IPS-NIHi11 (cell line): Measurements from ENCODE around the gene BRD3OS.

Experiments
- DNase-seq: peaks from one replicate; pipeline ENCODE4 v3.0.0; 2012; ENCODE audit warnings: mixed read lengths, low spot score

BRD3OS gene

DNA sequence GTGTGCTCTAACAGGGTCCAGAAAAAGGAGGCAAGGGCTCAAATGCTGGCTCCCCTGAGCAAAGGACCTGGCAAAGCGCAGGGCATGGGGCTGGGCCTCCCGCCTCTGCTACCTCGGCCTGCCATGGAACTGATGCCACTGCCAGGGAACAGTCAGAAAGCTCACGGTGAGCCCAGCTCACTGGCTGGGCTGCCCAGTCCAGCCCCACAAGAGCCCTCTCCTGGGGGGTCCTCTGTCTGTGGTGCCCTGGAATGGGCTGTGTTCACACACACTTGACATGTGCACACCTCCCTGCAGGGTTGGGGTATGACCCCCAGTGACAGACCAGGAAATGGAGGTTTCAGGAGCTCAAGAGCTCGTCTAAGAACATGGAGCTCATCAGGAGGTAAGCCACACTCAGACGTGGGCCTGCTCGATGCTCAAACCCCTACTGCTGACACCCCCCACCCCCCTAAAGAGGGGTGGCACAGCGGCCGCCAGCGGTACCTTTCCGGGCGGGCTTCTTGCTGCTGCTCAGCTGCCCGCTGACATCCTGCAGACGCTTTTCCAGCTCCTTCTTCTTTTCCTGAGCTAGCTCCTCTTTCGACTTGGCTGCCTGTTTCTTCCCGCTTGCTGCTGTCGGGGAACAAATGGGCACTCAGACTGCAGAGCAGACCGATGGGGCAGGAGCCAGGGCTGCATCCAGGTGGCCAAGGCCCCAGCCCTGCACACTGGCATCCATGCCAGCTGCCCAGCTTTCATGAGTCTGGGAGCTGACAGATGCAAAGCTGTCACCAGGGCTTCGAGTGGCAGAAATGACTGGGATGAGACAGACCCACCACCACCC lies 9.1 kb downstream of the BRD3OS start:
- no peak for DNase-seq

DNA sequence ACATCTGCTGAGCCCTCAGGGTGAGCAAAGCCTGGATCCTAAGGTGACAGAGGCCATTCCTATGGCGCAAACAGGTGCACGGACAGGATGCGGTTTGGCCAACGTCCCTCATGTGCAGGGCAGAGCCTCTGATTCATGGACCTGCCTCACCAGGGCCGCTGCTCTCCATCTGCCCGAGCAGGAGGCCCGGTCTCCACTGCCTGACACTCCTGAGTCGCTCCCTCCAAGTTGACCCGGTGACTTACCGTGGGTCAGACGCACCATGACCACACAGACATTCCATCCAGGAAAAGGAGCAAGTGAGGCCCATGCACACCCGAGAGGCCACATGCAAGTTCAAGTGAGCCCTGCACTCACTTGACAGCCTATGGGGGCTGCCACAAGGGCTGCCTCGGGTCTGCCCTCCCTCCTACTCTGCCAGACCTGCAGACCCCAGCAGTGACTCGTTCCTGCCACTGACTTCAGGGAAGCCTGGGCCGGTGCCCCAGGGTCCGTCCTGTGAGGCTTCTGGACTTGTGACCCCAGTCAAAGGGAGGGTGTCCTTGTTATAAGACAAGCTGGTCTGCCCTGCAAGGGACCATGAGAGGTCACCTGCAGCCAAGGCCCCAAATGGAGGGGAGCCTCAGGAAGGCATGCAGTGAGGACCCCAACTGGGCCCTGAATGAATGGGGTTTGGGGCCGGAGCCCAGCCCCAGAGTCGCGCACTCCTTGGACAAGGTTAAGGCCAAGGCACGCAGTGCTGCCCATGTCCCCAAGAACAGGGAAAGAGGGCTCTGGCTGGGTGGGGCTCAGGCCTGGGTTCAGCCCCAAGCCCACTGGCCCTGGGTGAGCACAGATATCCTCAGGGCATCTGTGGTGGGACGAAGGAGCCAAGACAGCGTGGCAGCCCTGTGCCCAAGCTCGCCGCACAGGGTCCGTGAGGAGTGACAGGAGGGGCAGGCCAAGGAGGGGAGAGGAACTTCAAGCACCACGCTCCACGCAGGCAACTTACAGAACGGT lies 10.1 kb downstream of the BRD3OS start:
- no peak for DNase-seq

DNA sequence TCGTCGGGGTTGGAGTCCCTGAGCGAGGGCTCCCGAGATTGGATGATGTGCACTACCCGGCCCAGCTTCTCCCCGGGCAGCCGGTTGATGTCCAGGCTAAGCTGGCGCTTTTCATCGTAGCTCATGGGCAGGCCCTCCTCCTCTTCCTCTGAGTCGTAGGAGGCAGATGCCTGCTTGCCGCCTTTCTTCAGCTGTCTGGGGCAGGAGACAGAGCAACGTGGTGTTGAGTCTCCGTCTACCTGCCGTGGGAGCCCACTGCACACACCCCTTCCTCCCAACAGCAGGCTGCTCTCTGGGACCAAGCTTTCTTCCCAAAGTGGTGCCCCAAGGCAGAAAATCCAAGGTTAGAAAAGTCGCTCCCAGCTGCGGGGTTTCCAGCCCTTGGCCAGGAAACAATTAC lies 10.8 kb downstream of the BRD3OS start:
- no peak for DNase-seq

DNA sequence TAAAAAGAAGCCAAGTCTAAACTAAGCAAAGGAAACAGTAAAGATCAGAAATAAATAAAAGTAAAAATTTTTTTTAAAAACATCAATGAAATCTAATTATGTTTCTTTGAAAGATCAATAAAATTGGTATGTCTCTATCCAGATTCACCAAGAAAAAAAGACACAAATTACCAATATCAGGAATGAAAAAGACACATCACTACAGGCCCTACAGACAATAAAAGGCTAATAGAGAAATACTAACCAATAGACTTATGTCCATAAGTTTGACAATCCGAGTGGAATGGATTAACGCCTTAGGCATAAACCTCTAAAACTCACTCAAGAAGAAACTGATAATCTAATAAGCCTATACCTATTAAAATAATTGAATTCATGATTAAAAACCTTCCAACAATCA lies 12.4 kb downstream of the BRD3OS start:
- DNase-seq: no peak

DNA sequence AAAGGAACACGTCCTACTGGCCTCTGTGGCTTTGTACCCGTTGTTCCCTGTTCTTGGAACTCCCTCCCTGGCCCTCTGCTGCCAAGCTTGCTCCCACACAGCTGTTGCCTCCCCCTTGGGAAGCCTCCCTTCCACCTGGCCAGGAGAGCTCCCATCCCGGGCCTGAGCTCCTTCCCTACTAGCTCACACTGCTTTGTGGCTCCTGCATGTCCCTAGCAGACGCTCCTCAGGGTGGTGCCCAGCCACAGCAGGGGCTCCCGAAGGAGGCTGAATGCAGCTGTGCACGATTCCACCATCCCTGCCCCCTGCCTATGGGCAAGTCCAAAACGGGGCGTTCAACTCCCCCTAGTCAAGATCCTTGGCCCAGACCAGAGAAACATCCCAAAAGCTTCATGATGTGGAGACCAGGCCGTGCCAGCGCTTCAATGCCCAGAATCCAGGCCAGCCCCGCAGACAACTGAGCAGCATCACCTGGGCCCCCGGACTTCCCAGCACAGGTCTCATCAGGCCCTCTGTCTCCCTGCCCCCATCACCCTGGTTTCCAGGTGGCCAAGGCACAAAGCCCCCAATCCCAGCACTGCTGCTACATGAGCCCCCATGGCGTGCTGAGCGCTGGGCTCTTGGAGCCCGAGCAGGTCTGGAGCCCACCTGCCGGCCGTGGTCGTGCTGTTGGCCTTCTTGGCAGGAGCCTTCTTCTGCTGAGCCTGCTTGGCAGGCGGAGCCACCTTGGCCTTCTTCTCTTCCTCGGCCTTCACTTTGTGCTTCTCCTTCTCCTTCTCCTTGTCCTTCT lies 14.3 kb downstream of the BRD3OS start:
- peak; percentile 2 for DNase-seq

DNA sequence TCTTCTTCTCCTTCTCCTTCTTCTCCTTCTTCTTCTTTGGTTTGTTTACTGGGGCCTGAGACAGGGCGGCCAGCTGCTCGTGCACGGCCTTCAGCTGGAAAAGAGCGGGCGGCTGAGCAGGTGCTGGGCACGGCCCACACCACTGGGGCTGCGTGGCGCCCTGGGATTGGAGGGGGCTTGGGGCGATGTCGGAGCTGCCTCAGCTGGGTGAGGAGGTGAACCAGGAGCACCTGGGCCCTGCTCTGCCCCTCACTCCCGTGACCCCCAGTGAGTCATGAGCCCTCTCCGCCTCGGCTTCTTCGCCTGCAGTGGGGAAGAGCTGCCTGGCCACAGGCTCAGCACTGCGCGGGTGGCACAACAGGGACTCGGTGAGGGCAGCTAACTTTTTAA lies 14.9 kb downstream of the BRD3OS start:
- DNase-seq: peak; percentile 4

DNA sequence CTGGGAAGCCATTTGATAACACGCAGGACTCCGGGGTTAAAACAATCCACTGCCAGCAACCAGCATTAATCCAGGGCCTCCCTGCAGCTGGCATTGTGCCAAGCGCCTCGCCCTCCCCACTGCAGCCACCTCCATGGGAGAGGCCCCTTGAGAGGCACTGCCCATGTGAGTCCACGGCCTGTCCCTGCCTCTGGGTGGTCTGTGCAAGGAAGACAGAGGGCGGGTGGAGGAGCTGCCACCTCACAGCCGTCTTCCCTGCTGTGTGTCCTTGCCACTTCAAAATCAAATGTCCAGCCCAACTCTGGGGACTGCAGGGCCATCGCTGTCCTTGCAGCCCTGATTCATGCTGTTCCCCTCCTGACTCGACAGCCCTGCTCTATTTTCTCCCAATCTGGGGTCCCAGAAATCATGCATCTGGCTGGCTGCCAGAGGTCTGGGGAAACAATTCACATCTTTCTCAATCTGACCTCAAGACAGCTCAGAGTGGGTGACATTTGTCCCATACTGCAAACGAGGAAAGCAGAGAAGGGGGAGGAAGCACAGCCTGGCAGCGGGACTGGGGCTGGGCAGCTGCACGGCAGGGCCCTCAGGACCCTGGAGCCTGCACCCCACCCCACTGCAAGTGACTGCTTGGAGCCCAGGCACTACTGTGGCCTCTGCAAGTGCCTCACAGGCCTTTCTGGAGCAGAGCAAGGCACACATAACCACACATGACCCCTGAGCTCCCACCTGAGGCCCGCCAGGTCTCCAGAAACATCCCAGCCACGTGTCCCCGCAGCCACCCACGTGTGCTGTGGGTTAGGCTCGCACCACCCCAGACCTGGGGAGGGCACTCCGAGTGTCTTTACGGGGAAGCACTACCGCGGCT lies 15.7 kb downstream of the BRD3OS start:
- DNase-seq: peak; percentile 14

DNA sequence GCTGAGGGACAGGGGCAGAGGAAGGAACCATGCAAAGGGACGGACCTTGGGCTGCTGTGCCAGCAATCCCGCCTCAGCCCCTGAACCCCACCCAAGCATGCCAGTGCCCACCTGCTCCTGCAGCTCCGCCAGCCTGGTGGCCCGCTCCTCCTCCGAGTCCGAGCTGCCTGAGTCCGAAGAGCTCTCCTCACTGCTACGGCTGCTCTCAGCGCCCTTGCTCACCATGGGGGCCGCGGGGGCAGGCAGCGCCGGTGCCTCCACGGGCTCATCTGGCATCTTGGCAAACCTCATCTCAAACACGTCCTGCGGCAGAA lies 16.3 kb downstream of the BRD3OS start:
- peak; percentile 3 for DNase-seq

DNA sequence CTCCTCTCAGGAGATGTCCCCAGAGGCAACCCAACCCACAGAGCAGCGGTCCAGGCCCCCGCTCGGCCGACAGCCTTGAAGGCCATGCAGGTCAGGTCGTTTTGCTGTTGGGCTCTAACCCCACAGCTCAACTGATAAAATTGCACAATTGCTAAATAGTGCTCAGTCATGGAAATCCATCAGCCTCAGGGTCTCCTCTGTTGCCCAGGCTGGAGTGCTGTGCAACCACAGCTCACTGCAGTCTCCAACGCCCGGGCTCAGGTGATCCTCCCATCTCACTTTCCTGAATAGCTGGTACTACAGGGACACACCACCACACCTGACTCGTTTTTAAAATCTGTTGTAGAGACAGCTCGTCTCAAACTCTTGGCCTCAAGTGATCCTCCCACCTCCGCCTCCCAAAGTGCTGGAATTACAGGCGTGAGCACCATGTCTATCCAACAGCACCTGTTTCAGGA lies 18.3 kb downstream of the BRD3OS start:
- peak; percentile 2 for DNase-seq

DNA sequence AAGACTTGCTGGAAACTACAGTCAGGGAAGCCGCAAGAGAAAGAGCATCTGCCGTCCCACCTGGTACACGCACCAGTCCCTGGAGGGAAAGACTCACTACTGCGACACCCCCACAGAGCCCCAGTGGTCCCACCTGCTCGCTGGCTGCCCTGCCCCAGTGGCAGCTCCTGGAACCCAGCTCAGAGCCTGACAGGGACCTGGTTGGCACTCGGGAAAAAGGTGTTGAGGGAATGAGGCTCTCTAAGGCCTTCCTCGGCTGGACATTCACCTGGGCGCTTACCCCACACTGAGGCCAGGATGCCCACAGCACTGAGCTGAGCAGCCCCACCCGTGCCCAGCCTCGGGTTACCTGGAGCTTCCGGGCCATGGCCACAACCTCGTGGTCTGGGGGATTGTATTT lies 19.7 kb downstream of the BRD3OS start:
- peak; percentile 3 for DNase-seq

DNA sequence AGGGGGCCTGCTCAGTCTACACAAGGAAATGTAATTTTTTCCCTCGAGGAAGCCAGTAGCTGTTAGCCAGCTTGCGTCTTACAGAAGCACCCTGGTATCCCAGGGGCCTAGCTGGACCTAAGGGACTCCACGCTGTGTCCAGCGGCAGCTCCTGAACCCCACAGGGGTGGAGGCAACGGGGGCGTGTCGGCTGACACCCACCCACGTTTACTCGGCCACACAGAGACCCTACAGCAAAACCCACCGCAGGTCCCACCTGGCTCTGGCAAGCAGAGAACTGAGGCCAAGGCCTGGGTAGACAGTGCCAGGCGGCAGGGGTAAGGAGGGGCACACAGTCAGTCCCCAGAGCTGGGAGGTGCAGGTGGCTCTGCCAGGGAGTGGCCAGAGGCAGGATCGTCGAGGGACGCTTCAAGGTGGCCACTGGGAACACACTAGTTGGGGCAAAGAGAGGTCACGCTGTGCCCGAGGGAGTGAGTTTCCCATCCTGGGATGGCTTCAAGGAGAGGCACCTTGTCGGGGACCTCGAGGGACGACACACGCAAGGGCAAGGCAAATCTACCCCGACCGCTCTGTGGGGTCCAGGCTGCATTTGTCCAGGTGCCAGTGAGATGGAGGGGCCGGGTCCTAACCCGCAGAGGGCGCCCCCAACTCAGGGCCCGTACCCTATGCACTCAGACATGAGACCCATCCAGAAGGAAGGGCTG lies 20.7 kb downstream of the BRD3OS start:
- no peak for DNase-seq

DNA sequence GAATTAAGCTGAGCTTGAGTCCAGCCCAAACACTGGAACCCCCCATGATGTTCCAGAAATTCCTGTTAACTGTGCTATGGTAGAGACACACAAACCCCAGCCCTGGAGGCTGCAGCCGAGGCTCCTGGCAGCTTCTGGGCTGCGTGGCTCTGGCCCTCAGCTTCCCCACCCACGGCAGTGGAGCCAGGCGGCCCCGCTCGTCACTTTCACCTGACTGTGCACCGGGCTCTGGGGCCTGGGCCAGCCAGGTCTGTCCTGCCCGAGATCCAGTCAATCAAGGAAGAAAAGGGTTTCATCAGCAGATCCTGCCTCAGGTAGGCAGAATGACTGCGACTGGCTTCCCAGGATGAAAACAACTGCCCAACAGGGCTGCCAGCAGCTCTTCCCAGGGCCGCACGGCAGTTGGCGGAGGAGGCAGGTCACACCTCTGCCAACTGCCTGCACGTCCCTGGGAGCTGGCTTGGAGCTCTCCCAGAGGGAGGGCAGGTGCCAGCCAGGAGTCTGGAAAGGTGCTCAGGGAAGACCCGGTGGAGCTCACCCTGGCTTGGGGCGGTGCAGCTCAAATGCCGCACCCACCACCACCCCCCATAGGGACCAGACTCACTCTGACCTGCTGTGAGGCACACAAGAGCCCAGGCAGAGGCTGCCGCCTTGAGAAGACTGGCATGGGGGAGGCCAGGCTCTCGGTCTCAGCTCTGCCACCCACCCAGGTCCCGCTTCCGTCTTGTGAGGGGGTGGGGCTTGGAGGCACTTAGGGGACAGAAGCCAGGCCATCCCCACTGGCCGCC lies 21.8 kb downstream of the BRD3OS start:
- DNase-seq: peak; percentile 9

DNA sequence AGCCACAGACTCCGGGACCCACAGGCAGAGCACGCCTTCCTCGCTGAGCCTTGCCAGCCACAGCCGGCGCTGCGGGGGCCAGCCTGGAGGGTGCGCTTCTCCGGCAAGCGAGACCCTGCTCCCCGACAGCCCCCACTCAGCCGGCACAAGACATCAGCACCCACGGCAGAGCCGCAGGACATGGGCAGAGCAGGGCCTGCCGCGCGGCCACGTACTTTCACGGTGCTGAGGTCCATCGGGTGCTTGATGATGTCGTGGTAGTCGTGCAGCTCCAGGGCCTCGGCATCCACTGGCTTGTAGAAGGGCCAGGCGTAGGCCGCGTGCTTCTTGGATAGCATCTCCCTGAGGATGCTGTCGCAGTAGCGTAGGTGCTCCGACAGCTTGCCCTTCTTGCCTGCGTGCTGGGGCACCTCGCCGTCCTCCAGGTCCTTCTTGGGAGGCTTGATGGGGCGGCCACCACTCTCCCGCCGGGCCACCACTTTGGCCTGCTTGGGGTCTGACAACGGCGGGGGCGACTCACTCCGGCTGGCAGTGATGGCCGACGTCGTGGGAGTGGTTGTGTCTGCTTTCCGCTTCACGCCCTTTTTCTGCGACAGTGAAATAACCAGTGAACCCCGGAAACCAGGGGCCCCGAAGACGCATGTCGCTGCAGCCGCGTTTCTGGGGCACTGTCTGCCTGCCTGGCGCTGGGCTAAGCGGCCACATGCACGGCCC lies 22.7 kb downstream of the BRD3OS start:
- peak; percentile 12 for DNase-seq

DNA sequence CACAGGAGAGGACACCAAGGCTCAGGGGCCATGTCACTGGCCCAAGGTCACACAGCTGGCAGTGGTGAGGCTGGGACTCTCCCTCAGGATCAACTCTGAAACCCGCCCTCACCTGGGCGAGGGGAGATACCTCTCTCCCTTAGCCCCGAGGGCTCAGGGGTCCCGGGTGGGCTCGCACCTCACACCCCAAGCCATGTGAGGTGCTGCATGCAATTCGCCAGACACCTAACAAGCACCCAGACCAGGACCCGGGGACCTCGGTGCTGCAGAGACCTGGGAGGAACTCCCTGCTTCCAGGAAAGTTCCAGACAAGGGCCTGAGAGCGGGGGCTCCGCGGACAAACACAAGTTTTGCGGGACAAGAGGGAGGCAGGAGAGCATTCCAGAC lies 23.3 kb downstream of the BRD3OS start:
- DNase-seq: peak; percentile 8

DNA sequence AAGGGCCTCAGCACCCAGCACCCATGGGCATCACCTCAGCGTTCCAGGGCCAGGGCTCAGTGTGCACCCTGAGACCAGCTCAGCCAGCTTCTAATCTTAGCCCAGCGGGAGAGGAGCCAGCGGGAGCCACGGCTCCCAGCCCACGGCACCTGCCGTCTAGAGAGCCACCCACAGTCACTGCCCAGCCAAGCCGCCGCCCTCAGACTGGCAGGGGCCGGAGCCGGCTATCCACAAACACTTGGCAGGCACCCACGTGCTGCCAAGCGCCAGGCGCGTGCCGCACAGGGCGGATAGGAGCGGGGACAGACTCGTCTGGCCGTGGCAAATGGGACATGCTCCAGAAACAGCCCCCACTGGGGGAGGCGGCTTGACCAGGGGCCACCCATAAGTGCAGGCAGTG lies 24.0 kb downstream of the BRD3OS start:
- peak; percentile 14 for DNase-seq

DNA sequence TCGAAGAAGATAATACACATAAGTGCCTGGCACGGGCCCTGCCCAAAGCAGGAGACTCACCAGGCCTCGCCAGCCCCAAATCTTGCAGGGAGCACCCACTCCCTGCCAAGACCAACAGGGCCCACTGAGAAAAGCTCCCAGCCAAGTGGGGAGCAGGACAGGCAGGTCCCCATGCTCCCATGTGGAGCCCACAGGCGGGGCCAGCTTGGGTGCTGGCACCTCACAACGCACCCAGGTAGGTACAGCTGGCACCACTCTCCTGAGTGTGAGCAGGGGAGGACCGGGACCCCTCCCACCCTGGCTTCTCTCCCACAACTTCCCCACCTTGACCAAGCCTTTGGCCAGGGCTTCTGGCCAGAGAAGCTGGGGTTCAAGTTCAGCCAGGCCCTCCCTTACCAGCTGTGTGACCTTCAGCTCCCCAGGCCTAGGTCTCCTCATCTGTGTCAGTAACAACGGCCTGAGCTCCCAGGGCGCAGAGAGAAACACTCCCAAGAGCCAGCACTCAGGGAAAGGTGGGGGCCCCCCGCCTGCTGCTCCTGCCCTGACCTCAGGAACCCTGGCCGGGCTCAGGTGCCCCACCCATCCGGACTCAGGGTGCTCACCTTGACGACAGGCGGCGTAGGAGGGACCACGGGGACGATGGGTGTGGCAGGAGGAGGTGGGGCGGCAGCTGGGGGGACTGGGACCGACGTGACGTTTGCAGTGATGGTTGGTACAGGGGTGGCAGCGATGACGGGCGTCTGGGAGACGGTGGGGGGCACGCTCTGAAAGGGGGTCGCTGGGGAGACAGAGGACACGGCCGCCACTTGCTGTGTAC lies 24.7 kb downstream of the BRD3OS start:
- peak; percentile 15 for DNase-seq

DNA sequence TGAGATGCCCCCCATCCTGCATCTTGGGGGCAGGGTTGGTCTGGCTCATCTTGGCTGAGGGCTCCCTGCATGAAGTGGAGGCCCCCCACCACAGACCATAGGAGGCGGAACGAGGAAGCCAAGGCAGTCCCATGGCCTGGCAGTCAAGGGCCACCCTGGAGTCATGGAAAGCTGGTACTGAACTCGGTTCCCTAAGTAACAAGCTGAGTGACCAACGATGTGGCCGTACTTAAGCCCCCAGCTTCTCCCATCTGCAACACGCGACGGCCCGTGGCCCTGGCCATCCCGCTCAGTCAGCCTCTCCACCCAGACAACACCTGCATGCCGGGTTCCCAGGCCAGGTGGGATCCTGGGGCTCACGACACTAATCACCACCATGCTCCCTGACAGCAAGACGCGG lies 25.4 kb downstream of the BRD3OS start:
- DNase-seq: peak; percentile 7

DNA sequence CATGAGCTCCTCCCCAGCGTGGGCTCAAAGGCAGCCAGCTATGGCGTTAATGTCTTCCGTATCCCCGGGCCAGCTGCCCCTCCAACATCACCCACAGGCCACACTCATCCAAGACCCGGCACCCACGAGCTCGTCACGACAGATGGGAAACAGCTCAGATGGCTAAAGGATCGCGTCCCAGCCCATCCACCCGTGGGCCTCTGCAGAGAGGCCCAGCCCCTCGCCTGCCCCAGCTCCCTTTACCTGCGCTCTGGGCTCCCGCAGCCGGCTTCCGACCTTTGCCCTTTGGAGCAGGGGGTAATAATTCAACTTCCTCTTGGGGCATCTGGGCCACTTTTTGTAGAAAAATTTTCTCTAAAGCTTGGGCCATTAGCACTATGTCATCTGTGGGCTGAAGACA lies 26.0 kb downstream of the BRD3OS start:
- no peak for DNase-seq
